Ishikawa (cell line): ENCODE results near the gene FBXO36.

Source experiments
- RAD21 ChIP-seq: IDR thresholded peaks from 2 replicates; pipeline ENCODE4 v1.6.1; 2012; ENCODE audit warnings: low read depth
- REST ChIP-seq: IDR thresholded peaks from 2 replicates; pipeline ENCODE4 v1.6.1; 2012; ENCODE audit warnings: low read depth, mild to moderate bottlenecking
- TEAD4 ChIP-seq: IDR thresholded peaks from 2 replicates; pipeline ENCODE4 v1.6.1; 2012
- TF ChIP-seq, protein P1 (sequence below): IDR thresholded peaks from 2 replicates; pipeline ENCODE4 v1.6.1; 2012

DNA sequence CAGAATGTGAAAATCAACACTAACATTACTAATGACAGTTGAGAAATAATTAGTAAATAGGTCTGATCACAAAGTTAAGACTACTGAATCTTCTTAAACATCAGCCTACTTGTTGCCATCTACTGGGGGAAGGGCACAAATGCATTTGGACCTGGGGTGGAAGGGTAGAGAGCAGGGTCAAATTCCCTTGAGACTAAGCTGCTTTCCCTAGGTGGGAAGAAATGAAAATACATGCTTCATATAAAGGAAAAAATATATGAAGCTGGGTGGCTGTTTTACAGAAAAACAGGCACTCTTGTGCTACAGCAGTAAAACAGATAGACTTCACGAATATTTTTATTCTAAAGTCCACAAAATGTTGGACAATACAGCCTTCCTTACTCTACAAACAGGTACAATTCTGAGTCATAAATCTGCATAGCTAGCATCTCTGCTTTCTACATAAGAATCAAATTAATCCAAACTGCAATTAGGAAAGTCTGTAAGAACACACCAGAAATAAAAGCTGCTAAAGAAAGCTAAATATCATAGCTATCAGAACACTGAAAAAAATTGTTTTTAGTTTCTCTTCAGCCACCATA, 11.4 kb upstream of the FBXO36 start:
- TF ChIP-seq TEAD4 = no peak
- TF ChIP-seq, protein P1, sequence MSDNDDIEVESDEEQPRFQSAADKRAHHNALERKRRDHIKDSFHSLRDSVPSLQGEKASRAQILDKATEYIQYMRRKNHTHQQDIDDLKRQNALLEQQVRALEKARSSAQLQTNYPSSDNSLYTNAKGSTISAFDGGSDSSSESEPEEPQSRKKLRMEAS = no peak
- TF ChIP-seq REST = no peak
- TF ChIP-seq RAD21 = no peak
